Panc1 (cell line): ENCODE results near the gene NR2C1.

Experiments
- POLR2AphosphoS5 ChIP-seq: IDR thresholded peaks from 2 replicates; pipeline ENCODE4 v1.6.1; 2012; ENCODE audit warnings: mild to moderate bottlenecking, low read depth, low read length, moderate library complexity
- SIN3A ChIP-seq: IDR thresholded peaks from 2 replicates; pipeline ENCODE4 v1.6.1; 2012; ENCODE audit warnings: low read depth, mild to moderate bottlenecking, low read length, moderate library complexity, borderline replicate concordance; ENCODE audit not compliant: insufficient read depth
- TCF7L2 ChIP-seq: IDR thresholded peaks from 2 replicates; pipeline ENCODE4 v1.6.1; 2011; ENCODE audit warnings: mild to moderate bottlenecking, low read depth, low read length, inconsistent platforms
- TF ChIP-seq, protein P1 (sequence below): fragments of 450-650 bp; IDR thresholded peaks from 2 replicates; pipeline ENCODE4 v1.5.1; 2017; ENCODE audit warnings: mild to moderate bottlenecking
- TF ChIP-seq, protein P2 (sequence below), 2 experiments: IDR thresholded peaks; 2 replicates each; pipeline ENCODE4 v1.6.1; 2011 to 2012; ENCODE audit warnings: low read depth in 2 of 2, control low read depth in 1 of 2, low read length in 1 of 2, mild to moderate bottlenecking in 1 of 2, moderate library complexity in 1 of 2; ENCODE audit not compliant: insufficient read depth in 1 of 2

DNA sequence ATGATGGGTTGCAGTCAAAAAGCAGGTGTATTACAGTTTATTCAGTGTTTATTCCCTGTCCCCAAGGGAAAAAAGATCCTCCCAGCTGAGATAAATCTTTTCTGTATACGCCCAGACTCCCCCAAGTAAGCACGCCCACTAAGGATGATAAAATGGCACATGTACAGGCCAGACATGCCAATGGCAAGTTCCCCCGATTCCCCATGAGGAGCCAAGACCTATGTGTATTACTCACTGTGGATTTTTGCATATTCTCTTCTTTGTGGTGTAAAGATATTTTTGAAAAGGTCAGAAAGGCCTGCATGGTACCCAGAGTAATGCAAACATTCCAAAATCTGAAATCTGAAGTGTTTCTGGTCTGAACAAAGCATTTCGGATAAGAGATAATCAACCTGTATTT is 22.2 kb downstream of the NR2C1 start:
- TF ChIP-seq, protein P1, sequence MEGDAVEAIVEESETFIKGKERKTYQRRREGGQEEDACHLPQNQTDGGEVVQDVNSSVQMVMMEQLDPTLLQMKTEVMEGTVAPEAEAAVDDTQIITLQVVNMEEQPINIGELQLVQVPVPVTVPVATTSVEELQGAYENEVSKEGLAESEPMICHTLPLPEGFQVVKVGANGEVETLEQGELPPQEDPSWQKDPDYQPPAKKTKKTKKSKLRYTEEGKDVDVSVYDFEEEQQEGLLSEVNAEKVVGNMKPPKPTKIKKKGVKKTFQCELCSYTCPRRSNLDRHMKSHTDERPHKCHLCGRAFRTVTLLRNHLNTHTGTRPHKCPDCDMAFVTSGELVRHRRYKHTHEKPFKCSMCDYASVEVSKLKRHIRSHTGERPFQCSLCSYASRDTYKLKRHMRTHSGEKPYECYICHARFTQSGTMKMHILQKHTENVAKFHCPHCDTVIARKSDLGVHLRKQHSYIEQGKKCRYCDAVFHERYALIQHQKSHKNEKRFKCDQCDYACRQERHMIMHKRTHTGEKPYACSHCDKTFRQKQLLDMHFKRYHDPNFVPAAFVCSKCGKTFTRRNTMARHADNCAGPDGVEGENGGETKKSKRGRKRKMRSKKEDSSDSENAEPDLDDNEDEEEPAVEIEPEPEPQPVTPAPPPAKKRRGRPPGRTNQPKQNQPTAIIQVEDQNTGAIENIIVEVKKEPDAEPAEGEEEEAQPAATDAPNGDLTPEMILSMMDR: no peak
- TF ChIP-seq POLR2AphosphoS5 (no peak), TCF7L2 (no peak), SIN3A (no peak)
- TF ChIP-seq, protein P2, sequence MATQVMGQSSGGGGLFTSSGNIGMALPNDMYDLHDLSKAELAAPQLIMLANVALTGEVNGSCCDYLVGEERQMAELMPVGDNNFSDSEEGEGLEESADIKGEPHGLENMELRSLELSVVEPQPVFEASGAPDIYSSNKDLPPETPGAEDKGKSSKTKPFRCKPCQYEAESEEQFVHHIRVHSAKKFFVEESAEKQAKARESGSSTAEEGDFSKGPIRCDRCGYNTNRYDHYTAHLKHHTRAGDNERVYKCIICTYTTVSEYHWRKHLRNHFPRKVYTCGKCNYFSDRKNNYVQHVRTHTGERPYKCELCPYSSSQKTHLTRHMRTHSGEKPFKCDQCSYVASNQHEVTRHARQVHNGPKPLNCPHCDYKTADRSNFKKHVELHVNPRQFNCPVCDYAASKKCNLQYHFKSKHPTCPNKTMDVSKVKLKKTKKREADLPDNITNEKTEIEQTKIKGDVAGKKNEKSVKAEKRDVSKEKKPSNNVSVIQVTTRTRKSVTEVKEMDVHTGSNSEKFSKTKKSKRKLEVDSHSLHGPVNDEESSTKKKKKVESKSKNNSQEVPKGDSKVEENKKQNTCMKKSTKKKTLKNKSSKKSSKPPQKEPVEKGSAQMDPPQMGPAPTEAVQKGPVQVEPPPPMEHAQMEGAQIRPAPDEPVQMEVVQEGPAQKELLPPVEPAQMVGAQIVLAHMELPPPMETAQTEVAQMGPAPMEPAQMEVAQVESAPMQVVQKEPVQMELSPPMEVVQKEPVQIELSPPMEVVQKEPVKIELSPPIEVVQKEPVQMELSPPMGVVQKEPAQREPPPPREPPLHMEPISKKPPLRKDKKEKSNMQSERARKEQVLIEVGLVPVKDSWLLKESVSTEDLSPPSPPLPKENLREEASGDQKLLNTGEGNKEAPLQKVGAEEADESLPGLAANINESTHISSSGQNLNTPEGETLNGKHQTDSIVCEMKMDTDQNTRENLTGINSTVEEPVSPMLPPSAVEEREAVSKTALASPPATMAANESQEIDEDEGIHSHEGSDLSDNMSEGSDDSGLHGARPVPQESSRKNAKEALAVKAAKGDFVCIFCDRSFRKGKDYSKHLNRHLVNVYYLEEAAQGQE (IDR thresholded peaks at IDR 0.05; ENCODE audit: insufficient read depth in 1 of 2, low read depth in 2 of 2, low read length in 1 of 2): no peak
